Upper lobe of left lung (tissue), 4 donors: ENCODE results near the gene GNG7.

Source experiments
- POLR2AphosphoS5 ChIP-seq, 2 donors: sonication (generic); formaldehyde crosslinking; IDR thresholded peaks; one replicate each; pipeline ENCODE4 v1.5.1; 2017; ENCODE audit warnings: antibody characterized with exemption in 2 of 2
- TF ChIP-seq, protein P1 (sequence below), 6 experiments: fragments of 450-650 bp in 4 of 6; fragments of 200-600 bp in 2 of 6; sonication (generic) in 2 of 6; IDR thresholded peaks; one replicate each; pipeline ENCODE4 v1.5.1; 2016 to 2019; ENCODE audit warnings: antibody characterized with exemption in 6 of 6

- TF ChIP-seq, protein P1, sequence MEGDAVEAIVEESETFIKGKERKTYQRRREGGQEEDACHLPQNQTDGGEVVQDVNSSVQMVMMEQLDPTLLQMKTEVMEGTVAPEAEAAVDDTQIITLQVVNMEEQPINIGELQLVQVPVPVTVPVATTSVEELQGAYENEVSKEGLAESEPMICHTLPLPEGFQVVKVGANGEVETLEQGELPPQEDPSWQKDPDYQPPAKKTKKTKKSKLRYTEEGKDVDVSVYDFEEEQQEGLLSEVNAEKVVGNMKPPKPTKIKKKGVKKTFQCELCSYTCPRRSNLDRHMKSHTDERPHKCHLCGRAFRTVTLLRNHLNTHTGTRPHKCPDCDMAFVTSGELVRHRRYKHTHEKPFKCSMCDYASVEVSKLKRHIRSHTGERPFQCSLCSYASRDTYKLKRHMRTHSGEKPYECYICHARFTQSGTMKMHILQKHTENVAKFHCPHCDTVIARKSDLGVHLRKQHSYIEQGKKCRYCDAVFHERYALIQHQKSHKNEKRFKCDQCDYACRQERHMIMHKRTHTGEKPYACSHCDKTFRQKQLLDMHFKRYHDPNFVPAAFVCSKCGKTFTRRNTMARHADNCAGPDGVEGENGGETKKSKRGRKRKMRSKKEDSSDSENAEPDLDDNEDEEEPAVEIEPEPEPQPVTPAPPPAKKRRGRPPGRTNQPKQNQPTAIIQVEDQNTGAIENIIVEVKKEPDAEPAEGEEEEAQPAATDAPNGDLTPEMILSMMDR (IDR thresholded peaks at IDR 0.05): no peak
- TF ChIP-seq POLR2AphosphoS5 (IDR thresholded peaks at IDR 0.05): no peak
These were observed 44.9 kb upstream of the GNG7 start for GRCh38 chr19:2747349-2747748.
